NCI-H1092 treated with DMSO at 0.1 percent for 48 hours (cell line): ENCODE results near the gene DHX16.
"Not testable (repeated sequence)": the region's sequence is repeated elsewhere in the genome, so short reads cannot be mapped to it uniquely, and the experiment has no call there.

Experiments used
- DNase-seq: peaks from one replicate; lab custom pipeline; 2025; lab: John Stamatoyannopoulos, UW

The DHX16 gene

GRCh38 chr6:30672445-30673253, at the start of gene DHX16:
Gene DHX16, minus strand, starts transcription at chr6:30673006. Its CDS starts 165 bp downstream, at chr6:30672841.
- DNase-seq, result peak; percentile 88

GRCh38 chr6:30722025-30722279, 49.1 kb upstream of the DHX16 start:
- DNase-seq, result not testable (repeated sequence)

- DNase-seq, result peak; percentile 74
Observed at GRCh38 chr6:30721198-30722024, 48.6 kb upstream of the DHX16 start.

- peak; percentile 59 for DNase-seq
Observed at GRCh38 chr6:30720738-30721197, 48.0 kb upstream of the DHX16 start.

GRCh38 chr6:30719791-30720737, 47.3 kb upstream of the DHX16 start, which contains the start of gene TUBB:
Gene TUBB, plus strand, starts transcription at chr6:30720352. Its CDS starts 155 bp downstream, at chr6:30720507.
- DNase-seq, result peak; percentile 93

GRCh38 chr6:30719356-30719755, 46.5 kb upstream of the DHX16 start:
- peak; percentile 46 for DNase-seq

- not testable (repeated sequence) for DNase-seq
Observed at GRCh38 chr6:30717845-30718720, 45.3 kb upstream of the DHX16 start.

- DNase-seq, result peak; percentile 98
Observed at GRCh38 chr6:30717129-30717844, 44.5 kb upstream of the DHX16 start, which contains the start of gene MDC1. Gene MDC1, minus strand, starts transcription at chr6:30717281. Its CDS starts 2,106 bp downstream, at chr6:30715175.

GRCh38 chr6:30716879-30717128, 44.0 kb upstream of the DHX16 start:
- DNase-seq, result no peak

GRCh38 chr6:30714263-30714662, 41.5 kb upstream of the DHX16 start:
- no peak for DNase-seq

- no peak for DNase-seq
Observed at GRCh38 chr6:30712441-30712945, 39.7 kb upstream of the DHX16 start.

GRCh38 chr6:30711758-30712380, 39.1 kb upstream of the DHX16 start:
- no peak for DNase-seq

- DNase-seq, result no peak
Observed at GRCh38 chr6:30709101-30709868, 36.5 kb upstream of the DHX16 start.

GRCh38 chr6:30707281-30707850, 34.6 kb upstream of the DHX16 start:
- peak; percentile 72 for DNase-seq

- DNase-seq, result no peak
Observed at GRCh38 chr6:30705620-30706019, 32.8 kb upstream of the DHX16 start.

GRCh38 chr6:30703821-30704220, 31.0 kb upstream of the DHX16 start:
- DNase-seq, result no peak

GRCh38 chr6:30703011-30703410, 30.2 kb upstream of the DHX16 start:
- no peak for DNase-seq

GRCh38 chr6:30700340-30700739, 27.5 kb upstream of the DHX16 start:
- DNase-seq, result no peak

GRCh38 chr6:30696432-30696831, 23.6 kb upstream of the DHX16 start:
- no peak for DNase-seq
